ENCODE measurements around the gene MRPL40. TPM values are rescaled to one million over a fixed set of nuclear protein-coding genes. Genes with fewer than 3 reads are reported as not detected.
A peak's percentile ranks its signal among the peaks of the same experiment; 100 is the strongest.
"Not testable (repeated sequence)": the region's sequence is repeated elsewhere in the genome, so short reads cannot be mapped to it uniquely, and the experiment has no call there.

Gene MRPL40
- total RNA-seq, 2 experiments from 2014 or later = 22.0 to 23.6 TPM

DNA sequence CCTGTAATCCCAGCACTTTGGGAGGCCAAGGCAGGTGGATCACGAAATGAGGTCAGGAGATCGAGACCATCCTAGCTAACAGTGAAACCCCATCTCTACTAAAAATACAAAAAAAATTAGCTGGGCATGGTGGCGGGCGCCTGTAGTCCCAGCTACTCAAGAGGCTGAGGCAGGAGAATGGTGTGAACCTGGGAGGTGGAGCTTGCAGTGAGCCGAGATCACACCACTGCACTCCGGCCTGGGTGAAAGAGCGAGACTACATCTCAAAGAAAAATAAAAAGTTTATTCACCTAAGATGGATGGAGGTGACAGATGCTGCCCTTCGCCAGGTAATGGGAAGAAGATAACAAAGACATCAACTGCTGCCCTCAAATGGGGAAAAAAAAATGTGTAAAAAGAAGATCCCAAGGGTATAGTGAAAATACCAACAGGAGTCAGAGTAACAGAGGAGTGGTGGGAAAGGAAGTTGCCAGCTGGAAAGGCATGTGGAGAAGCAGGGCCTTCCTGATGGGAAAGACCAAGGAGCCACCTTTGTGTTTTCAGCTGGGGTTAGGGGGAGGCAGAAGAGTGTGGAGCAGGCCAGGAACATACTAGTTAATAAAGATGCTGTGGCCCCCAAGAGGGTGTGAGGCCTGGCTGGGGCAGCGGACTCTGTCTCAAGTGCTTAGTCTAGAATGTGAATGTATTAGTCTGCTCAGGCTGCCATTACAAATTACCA, 4.3 kb downstream of the MRPL40 start:
- not testable (repeated sequence) for H3K27me3 Mint-ChIP-seq; H3K9me3 Mint-ChIP-seq; ATAC-seq (ENCODE audit: low read depth); DNase-seq; H3K4me3 Mint-ChIP-seq; H3K36me3 Mint-ChIP-seq; H3K4me1 Mint-ChIP-seq
- peak overlapping the region; percentile 9 for H3K27ac Mint-ChIP-seq
- POLR2A ChIA-PET = interaction anchor here (6.9 kb wide), 1 partner anchor 10 kb away, joined by 70 read pairs; the partner anchor contains the start of gene C22orf39

GRCh38 chr22:19438298-19438697, 6.0 kb downstream of the MRPL40 start:
- DNase-seq (no peak), ATAC-seq (ENCODE audit: low read depth) (no peak)
- no peak overlapping the region for H3K4me3 Mint-ChIP-seq
- H3K27me3 Mint-ChIP-seq = no peaks in the 10 kb centered on the region
- H3K4me1 Mint-ChIP-seq = peaks cover 8% of the 10 kb centered on the region
- no peaks in the 10 kb centered on the region for H3K9me3 Mint-ChIP-seq
- peaks cover 9% of the 10 kb centered on the region for H3K36me3 Mint-ChIP-seq
- peak overlapping the region; percentile 34 for H3K27ac Mint-ChIP-seq
- POLR2A ChIA-PET = no interaction called here

DNA sequence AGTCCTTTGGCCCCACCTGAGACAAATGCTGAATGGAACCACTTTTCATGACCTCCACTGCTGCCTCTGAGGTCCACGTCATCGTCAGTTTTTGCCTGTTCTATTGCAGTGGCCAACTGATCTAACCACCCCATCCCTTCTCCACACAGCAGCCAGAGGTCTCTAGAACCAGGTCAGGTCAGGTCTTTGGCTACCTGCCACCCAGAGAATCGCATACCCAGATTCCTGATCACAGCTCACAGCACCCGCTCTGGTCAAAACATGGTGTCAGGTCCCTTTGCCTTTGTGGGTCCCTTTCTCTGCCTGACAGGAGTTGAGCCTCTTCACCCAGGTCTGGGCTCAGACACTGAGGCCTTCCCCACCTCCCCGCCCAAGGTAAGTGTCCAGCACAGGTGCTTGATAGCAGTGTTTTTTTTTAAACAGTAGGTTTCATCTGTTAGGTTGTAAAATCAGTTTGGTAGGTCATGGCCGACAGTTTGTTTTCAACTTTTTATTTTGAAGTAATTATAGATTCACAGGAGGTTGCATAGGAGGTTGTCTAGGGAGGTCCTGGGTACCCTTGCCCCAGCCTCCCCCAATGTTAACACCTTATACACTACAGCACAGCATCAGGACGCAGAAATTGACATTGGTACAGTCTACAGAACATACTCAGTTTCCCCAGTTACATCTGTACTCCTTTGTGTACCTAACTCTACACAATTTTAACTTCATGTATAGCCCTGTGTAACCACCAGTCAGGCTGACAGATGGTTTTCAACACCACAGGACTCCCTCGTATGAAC, 8.3 kb downstream of the MRPL40 start:
- Mint-ChIP-seq H3K4me3 (no peak overlapping the region), H3K4me1 (peaks cover 16% of the 10 kb centered on the region), H3K9me3 (no peaks in the 10 kb centered on the region), H3K27me3 (no peaks in the 10 kb centered on the region), H3K36me3 (peaks cover 14% of the 10 kb centered on the region), H3K27ac (no peak overlapping the region)
- POLR2A ChIA-PET = no interaction called here
- ATAC-seq (ENCODE audit: low read depth) = no peak
- no peak for DNase-seq

DNA sequence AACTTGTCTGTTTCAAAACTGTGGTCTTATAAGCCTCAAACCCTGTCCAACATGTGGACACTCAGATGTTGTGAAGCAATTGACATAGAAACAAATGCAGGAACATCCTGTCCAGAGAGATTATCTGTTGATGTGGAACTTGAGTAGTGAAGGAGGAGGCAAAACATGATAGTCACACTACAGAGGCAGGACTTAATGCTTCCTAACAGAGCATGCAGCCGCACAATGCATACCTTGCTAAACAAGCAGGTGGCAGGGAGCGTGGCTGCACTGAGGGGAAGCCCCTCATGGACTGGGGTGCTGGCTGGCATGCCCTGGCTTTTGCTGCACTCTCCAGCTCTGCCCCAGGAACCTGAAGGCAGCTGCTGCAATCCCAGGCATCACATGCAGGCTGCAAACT, 9.8 kb downstream of the MRPL40 start:
- Mint-ChIP-seq H3K4me3 (no peak overlapping the region), H3K9me3 (no peaks in the 10 kb centered on the region), H3K4me1 (peaks cover 26% of the 10 kb centered on the region), H3K36me3 (peaks cover 16% of the 10 kb centered on the region), H3K27me3 (no peaks in the 10 kb centered on the region), H3K27ac (no peak overlapping the region)
- DNase-seq (no peak), ATAC-seq (ENCODE audit: low read depth) (no peak)
- POLR2A ChIA-PET = no interaction called here

DNA sequence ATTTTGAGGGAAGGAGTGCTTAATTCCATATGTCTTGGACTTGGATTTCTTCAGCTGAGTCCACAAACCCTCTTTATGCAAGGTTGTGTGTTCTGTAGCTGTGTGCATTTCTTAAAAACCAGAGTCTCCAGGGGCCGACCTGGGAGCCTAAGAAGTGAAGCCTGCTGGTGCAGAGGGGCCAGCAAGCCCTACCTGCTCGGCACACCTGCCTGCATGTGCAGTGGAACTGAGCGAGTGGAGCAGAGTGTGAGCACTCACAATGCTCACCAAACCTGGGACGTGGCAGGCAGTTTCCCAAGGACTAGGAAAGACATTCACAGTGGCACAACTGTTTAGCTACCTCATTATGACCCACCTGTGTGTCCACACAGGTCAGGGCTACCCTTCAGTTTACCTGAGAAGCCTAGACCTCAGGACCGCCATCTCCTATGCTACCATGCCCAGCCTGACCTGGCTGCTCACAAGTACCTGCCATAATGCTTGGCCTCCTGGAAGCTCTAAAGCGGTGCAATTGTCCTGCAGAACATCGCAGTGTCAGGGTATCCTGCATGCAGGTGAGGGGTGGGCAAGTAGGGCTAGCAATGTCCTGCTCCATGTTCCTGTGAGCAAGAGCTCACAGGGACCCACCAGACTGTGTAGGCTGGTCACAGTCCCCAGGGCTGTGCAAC, 11.3 kb downstream of the MRPL40 start:
- DNase-seq (no peak), ATAC-seq (ENCODE audit: low read depth) (no peak)
- H3K4me3 Mint-ChIP-seq = no peak overlapping the region
- no peaks in the 10 kb centered on the region for H3K27me3 Mint-ChIP-seq
- H3K9me3 Mint-ChIP-seq = no peaks in the 10 kb centered on the region
- H3K27ac Mint-ChIP-seq = no peak overlapping the region
- H3K4me1 Mint-ChIP-seq = peaks cover 29% of the 10 kb centered on the region
- peaks cover 14% of the 10 kb centered on the region for H3K36me3 Mint-ChIP-seq
- POLR2A ChIA-PET = interaction anchor here (5.0 kb wide), 1 partner anchor 10 kb away, joined by 70 read pairs; the partner anchor contains the start of genes HIRA and MRPL40

GRCh38 chr22:19445279-19445982, 13.1 kb downstream of the MRPL40 start:
- not testable (repeated sequence) for H3K27ac Mint-ChIP-seq; H3K27me3 Mint-ChIP-seq; DNase-seq; H3K9me3 Mint-ChIP-seq; ATAC-seq (ENCODE audit: low read depth)
- Mint-ChIP-seq H3K4me1 (peaks cover 31% of the 10 kb centered on the region), H3K4me3 (peak overlapping the region; percentile 13), H3K36me3 (peaks cover 14% of the 10 kb centered on the region)
- POLR2A ChIA-PET = interaction anchor here (0.7 to 5.0 kb wide), 2 partner anchors 12 to 34 kb away, joined by 3 to 70 read pairs; partner anchors contain the start of genes CDC45, HIRA and MRPL40

DNA sequence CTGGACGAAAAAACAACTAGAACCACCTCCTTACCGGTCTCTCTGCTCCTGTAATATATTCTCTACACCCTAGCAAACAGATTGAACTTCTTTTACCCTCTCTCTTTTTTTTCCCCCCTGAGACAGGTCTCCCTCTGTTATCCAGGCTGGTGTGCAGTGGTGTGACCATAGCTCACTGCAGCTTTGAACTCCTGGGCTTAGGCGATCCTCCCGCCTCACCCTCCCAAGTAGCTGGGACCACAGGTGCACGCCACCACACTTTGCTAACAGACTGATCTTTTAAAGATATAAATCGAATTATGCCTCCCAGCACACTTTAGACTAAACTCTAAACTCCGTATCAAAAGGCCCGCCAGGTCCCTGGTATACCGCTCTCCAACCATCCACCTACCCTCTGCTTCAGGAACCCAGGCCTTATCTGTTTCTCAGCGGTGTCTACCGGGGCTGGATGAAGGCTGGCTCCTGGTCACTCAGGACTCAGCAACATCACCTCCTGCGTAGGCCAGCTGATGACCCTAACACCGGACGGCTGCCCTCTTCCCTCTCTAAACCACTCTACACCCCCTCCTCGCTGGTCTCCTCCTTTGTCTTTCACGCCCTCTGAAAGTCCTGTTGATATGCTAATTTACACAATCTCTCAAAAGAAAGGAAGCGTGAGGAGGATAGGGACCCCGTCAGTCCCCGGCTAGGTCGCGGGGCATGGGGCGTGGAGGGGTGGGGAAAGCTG, 14.4 kb downstream of the MRPL40 start:
- POLR2A ChIA-PET = interaction anchor here (0.6 to 5.0 kb wide), 7 partner anchors 13 to 302 kb away, joined by 3 to 70 read pairs (median 3); partner anchors contain the start of genes CDC45, CLTCL1, ESS2 and HIRA
- H3K36me3 Mint-ChIP-seq = peaks cover 14% of the 10 kb centered on the region
- H3K9me3 Mint-ChIP-seq = no peaks in the 10 kb centered on the region
- H3K4me1 Mint-ChIP-seq = peaks cover 33% of the 10 kb centered on the region
- H3K4me3 Mint-ChIP-seq = peak overlapping the region; percentile 97
- no peaks in the 10 kb centered on the region for H3K27me3 Mint-ChIP-seq
- ATAC-seq (ENCODE audit: low read depth) = no peak
- DNase-seq = no peak
- H3K27ac Mint-ChIP-seq = peak overlapping the region; percentile 75

- ATAC-seq (ENCODE audit: low read depth) (peak; percentile 93), DNase-seq (peak; percentile 84)
- POLR2A ChIA-PET = interaction anchor here (1.0 to 5.0 kb wide), 7 partner anchors 14 to 303 kb away, joined by 3 to 70 read pairs (median 3); partner anchors contain the start of genes CDC45, CLTCL1, ESS2 and HIRA
- Mint-ChIP-seq H3K36me3 (peaks cover 11% of the 10 kb centered on the region), H3K27me3 (no peaks in the 10 kb centered on the region), H3K27ac (peak within 1 kb of the TSS; percentile 97), H3K9me3 (no peaks in the 10 kb centered on the region), H3K4me3 (peak within 1 kb of the TSS; percentile 97), H3K4me1 (peaks cover 33% of the 10 kb centered on the region)
These were observed 15.2 kb downstream of the MRPL40 start, which contains the start of gene C22orf39 for GRCh38 chr22:19447330-19448075. Gene C22orf39 (minus strand): TSS chr22:19447711. CDS start chr22:19447688, 23 bp downstream.

GRCh38 chr22:19448076-19448607, 15.8 kb downstream of the MRPL40 start:
- no peaks in the 10 kb centered on the region for H3K27me3 Mint-ChIP-seq
- H3K4me3 Mint-ChIP-seq = peak overlapping the region; percentile 97
- no peaks in the 10 kb centered on the region for H3K9me3 Mint-ChIP-seq
- POLR2A ChIA-PET = interaction anchor here (1.0 to 5.0 kb wide), 5 partner anchors 14 to 304 kb away, joined by 3 to 70 read pairs (median 4); partner anchors contain the start of genes CDC45, ESS2, HIRA and MRPL40
- peaks cover 31% of the 10 kb centered on the region for H3K4me1 Mint-ChIP-seq
- peak overlapping the region; percentile 97 for H3K27ac Mint-ChIP-seq
- ATAC-seq (ENCODE audit: low read depth) = peak; percentile 25
- DNase-seq = no peak
- H3K36me3 Mint-ChIP-seq = peaks cover 11% of the 10 kb centered on the region

DNA sequence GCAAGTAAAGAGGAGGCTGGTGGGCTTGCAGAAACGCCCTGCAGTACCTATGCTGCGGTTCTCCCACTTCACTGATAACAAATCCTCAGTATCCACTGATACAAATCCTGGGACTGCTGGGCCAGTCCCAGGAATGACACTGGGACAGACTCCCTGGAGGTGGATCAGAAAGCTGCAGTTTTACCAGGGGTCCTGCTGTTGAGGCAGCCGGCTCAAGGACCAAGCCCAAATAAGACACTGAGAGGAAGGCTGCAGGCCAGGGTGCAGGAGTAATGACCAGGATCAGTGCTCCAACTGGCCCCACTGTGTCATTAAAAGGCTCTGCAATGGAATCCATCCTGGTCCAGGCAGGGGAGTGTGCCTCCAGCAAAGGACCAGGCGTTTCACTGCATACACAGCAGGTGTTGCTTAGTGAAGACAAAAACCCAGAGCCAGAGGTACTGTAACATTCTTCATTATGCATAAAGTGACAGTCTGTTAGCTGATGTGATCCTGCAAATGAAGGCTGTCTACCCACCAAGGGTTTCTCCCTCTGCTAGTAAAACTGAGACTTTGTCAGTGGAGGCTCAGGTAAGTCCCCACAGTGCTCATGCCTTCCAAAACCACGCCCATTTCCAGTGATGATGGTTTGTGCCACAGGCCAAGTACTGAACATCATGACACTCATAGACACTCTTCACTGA, 16.5 kb downstream of the MRPL40 start:
- H3K4me3 Mint-ChIP-seq = peak overlapping the region; percentile 97
- H3K27ac Mint-ChIP-seq = peak overlapping the region; percentile 97
- ATAC-seq (ENCODE audit: low read depth) (no peak), DNase-seq (no peak)
- no peaks in the 10 kb centered on the region for H3K9me3 Mint-ChIP-seq
- no peaks in the 10 kb centered on the region for H3K27me3 Mint-ChIP-seq
- POLR2A ChIA-PET = interaction anchor here (2.4 to 5.0 kb wide), 2 partner anchors 15 to 31 kb away, joined by 7 to 70 read pairs; partner anchors contain the start of genes CDC45, HIRA, MRPL40 and UFD1
- H3K4me1 Mint-ChIP-seq = peaks cover 29% of the 10 kb centered on the region
- peaks cover 9% of the 10 kb centered on the region for H3K36me3 Mint-ChIP-seq

- Mint-ChIP-seq H3K4me1 (peaks cover 27% of the 10 kb centered on the region), H3K9me3 (no peaks in the 10 kb centered on the region), H3K27me3 (no peaks in the 10 kb centered on the region), H3K4me3 (no peak overlapping the region), H3K27ac (no peak overlapping the region), H3K36me3 (peaks cover 8% of the 10 kb centered on the region)
- DNase-seq (no peak), ATAC-seq (ENCODE audit: low read depth) (no peak)
- POLR2A ChIA-PET = no interaction called here
These were observed 17.1 kb downstream of the MRPL40 start for GRCh38 chr22:19449422-19449767.

All from activated naive CD8-positive, alpha-beta T cell treated with anti-CD3 and anti-CD28 coated beads, Interleukin-2, amount 10 ng/mL, durations not matched to agents 7 days and 5 days (primary cell).